Activated T-cell treated with anti-CD3 and anti-CD28 coated beads for 4 hours (primary cell): ENCODE data around the gene SPEM3.

Source experiments
- DNase-seq: peaks from one replicate; pipeline ENCODE4 v3.0.0-alpha.2; 2020

SPEM3 gene

DNA sequence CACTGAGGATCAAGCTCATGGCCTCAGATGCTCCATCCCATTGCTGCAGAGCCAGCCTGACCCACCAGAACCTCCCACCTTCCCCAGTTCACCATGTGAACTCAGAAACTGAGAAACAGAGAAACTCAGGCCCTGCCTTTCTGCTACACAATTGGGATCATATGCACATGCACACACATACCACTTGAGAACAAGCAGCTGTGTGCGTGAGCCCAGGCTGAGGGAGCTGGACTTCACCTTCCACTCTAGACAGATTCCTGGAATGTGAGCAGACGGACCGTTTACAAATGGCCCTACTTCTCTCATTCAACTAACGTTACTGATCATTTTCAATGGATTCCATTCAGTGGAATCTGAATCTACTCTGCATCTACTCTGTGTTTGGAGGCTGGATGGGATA is 5.0 kb upstream of the SPEM3 start:
- DNase-seq: no peak

- no peak for DNase-seq
Observed at GRCh38 chr17:7425316-7425715, 3.3 kb upstream of the SPEM3 start, which contains the start of gene SPEM2. Gene SPEM2, plus strand, starts transcription at chr17:7425616. Its CDS starts 73 bp downstream, at chr17:7425689.

- DNase-seq: no peak
Observed at GRCh38 chr17:7425756-7426155, 2.9 kb upstream of the SPEM3 start.

DNA sequence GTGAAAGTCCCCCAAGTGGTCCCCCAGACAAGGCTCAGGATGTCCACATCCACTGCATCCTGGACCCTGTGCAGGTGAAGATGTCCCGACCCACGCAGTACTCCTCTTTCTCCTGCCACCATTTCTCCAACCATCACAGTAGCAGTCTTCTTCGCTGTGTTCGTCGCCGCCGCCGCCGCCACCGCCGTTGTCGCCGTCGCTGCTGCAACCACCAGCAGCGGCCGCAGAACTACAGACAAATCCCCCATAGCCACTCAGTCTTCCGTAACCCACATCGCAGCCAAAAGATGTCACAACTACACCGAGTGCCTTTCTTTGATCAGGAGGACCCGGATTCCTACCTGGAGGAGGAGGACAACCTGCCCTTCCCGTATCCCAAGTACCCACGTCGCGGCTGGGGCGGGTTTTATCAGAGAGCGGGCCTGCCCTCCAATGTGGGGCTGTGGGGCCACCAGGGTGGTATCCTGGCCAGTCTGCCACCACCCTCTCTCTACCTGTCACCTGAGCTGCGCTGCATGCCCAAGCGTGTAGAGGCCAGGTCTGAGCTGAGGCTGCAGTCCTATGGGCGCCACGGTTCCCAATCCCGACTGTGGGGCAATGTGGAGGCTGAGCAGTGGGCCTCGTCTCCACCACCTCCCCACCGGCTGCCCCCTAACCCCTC is 2.3 kb upstream of the SPEM3 start:
- no peak for DNase-seq

DNA sequence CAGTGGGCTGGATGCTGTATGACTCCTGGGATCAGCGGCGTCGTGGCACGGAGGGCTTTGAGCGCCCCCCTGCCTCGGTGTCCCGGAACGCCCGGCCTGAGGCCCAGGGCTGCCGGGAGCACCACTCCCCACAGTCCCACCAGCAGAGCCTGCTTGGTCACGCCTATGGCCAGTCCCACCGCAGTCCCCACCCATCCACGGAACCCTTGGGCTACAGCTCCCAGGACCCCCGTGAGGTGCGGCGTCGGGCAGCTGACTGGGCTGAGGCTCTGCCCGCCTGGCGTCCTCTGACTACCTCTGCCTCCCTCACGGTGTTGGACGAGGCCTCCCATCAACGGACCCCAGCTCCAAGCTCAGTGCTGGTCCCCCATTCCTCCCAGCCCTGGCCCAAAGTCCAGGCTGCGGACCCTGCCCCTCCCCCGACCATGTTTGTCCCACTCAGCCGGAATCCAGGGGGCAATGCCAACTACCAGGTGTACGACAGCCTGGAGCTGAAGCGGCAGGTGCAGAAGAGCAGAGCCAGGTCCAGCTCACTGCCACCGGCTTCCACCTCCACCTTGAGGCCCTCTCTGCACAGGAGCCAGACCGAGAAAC is 1.7 kb upstream of the SPEM3 start:
- no peak for DNase-seq

GRCh38 chr17:7427549-7427948 is 1.1 kb upstream of the SPEM3 start:
- no peak for DNase-seq

DNA sequence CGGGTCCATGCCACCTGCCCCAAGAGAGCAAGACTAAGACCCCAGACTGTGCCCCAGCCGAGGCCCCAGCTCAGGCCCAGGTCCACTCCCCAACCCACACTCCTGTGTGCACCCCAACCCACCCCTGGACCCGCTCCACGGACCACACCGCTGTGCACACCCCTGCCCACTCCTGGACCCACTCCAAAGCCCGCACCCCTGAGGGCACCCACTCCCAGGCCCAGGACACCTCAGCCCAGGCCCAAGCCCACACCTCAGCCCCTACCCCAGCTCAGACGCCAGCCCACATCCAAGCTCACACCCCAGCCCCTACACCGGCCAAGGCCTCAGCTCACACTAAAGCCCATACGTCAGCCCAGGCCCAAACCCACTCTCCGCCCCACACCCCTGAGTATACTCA is 1.1 kb downstream of the SPEM3 start:
- DNase-seq: no peak

DNA sequence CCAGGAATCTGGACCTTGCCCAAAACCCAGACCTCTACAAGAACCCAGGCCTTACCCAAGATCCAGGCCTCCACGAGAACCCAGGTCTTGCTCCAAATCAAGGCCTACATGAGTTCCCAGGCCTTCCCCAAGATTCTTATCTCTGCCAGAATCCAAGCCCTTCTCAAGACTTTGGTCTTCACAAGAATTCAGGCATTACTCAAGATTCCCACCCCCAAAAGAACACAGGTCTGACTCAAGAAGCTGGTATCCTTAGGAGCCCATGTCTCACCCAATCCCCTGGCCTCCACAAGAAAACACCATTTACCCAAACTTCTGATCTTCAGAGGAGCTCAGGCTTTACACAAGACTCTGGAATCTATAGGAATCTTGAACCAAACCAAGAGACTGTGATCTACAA is 2.6 kb downstream of the SPEM3 start:
- DNase-seq: no peak

DNA sequence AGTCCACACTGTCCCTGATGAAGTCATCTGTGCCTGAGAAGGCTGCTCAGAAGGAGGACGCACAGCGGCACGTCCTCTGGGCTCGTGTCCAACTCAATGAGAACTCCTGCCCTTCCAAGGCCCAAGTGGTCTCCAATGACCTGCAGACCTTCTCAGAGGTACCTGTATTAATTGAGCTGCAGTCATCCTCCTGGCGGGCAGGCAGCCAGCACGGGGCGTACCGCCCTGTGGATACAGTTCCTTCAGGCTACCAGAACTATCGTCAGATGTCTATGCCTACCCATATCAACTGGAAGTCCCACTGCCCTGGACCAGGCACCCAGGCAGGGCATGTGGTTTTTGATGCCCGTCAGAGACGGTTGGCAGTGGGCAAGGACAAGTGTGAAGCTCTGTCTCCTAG is 3.6 kb downstream of the SPEM3 start:
- no peak for DNase-seq

DNA sequence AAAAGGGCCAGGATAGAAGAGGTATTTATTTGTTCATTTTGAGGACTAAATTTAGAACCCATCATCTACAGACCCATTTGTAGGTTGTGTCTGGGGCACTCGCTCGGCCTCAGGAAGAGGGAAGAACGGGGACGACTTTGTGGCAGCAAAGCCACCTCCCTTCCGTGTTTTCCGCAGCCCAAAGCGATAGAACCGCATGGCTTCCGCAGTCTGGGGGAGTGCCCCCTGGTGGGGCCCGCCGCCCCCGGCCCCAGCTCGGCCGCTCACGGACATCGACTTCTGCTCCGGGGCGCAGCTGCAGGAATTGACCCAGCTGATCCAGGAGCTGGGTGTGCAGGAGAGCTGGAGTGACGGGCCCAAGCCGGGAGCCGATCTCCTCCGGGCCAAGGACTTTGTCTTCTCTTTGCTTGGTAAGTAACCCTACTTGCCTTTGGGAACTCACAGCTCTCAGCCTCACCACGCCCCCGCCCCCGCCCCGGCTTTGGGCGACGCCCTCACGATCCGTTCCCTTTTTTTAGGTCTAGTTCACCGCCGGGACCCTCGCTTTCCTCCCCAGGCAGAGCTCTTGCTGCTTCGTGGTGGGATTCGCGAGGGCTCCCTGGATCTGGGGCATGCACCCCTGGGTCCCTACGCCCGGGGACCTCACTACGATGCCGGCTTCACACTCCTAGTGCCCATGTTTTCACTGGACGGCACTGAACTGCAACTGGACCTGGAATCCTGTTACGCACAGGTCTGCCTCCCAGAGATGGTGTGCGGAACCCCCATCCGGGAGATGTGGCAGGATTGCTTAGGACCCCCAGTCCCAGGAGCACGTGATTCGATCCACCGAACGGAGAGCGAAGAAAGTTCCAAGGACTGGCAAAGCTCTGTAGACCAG is 7.3 kb downstream of the SPEM3 start:
- DNase-seq: no peak

DNA sequence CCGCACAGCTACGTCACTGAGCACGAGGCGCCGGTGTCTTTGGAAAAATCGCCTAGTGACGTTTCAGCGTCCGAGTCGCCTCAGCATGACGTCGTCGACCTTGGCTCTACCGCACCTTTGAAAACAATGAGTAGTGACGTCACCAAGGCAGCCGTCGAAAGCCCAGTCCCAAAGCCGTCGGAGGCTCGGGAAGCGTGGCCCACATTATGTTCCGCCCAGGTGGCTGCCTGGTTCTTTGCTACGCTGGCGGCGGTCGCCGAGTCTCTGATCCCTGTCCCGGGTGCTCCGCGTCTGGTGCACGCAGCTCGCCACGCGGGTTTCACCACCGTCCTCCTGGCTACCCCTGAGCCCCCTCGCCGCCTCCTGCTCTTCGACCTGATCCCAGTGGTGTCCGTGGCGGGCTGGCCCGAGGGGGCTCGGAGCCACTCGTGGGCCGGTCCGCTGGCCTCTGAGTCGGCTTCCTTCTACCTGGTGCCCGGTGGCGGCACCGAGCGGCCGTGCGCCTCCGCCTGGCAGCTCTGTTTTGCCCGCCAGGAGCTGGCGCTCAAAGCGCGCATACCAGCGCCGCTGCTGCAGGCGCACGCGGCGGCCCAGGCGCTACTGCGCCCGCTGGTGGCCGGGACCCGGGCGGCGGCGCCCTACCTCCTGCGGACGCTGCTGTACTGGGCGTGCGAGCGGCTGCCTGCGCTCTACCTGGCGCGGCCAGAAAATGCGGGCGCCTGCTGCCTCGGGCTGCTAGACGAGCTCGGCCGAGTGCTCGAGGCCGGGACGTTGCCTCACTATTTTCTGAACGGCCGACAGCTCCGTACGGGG is 8.1 kb downstream of the SPEM3 start:
- DNase-seq: peak; percentile 61

DNA sequence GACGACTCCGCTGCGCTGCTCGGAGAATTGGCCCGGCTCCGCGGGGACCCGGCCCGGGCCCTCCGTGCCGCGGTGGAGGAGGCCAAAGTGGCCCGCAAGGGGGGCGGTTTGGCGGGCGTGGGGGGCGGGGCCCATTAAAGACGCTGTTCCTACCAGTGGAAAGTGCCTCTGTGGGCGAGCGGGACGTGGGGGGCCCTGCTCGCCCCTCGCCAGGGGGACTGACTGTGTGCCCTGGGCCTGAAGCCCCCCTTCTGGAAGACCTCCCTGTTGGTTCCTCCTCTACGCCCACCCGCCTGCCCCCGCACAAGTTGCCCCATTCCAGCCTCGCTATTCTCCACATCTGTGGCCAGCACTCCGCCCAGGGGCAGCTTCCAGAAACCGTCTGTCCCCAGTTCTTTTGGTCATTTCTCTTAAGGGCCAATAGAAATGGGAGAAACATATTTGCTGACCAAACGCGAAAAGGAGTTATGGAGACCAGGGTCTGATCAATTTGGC is 8.8 kb downstream of the SPEM3 start:
- DNase-seq: no peak

DNA sequence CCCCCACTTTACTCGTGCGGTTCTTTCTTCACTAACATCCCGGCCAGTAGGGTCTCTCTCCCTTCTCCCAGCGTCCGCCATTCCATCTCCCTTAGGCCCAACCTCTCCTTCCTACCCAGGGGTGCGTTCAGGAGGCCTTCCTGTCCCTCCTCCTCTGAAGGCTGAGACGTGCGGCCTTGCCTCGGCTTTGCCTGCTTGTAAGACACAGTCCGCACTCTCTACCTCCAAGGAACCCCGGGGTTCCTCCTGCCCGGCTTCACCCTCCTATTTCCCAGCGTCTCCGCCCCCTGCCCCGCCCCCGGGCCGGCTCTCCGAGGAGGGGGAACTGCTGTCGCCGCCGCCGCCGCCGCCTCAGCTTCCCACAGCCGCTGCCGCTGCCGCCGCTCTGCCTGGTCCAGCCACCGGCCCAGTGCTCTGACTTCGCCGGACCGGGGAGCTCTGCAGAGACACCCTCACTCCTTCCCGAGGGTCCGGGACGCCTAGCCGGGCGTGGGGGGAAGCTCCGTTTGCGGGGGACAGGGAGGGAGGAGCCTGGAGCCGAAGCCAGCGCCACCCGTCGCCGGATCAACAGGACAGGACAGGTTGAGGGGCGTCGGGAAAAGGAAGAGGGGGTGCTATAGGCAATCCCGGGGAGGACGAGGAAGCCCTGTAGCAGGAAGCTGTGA is 9.4 kb downstream of the SPEM3 start:
- DNase-seq: peak; percentile 56

- DNase-seq: no peak
Observed at GRCh38 chr17:7438656-7439460, 10.2 kb downstream of the SPEM3 start.

DNA sequence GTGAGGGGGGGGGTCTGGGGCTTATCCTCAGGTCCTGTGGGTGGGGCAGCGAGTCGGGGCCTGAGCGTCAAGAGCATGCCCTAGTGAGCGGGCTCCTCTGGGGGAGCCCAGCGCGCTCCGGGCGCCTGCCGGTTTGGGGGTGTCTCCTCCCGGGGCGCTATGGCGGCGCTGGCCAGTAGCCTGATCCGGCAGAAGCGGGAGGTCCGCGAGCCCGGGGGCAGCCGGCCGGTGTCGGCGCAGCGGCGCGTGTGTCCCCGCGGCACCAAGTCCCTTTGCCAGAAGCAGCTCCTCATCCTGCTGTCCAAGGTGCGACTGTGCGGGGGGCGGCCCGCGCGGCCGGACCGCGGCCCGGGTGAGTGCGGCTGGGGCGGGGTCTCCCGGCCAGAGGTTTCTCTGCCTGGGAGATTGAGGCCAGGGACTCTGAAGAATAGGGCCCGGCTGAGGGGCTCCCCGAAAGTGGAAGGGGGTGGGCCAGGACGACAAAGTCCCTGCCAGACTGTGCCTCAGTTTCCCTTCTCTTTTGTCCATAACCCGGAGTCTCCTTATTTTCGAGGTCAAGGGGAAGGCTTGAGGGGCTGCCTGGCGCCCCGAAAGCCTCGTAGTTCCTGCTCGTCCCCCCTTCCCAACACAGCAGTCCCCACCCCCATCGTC is 10.9 kb downstream of the SPEM3 start, which contains the start of gene FGF11:
FGF11 (plus strand) TSS at position 51 of the 651 bp plus-strand sequence; CDS start at position 160, 109 bp downstream.
- DNase-seq: no peak

DNA sequence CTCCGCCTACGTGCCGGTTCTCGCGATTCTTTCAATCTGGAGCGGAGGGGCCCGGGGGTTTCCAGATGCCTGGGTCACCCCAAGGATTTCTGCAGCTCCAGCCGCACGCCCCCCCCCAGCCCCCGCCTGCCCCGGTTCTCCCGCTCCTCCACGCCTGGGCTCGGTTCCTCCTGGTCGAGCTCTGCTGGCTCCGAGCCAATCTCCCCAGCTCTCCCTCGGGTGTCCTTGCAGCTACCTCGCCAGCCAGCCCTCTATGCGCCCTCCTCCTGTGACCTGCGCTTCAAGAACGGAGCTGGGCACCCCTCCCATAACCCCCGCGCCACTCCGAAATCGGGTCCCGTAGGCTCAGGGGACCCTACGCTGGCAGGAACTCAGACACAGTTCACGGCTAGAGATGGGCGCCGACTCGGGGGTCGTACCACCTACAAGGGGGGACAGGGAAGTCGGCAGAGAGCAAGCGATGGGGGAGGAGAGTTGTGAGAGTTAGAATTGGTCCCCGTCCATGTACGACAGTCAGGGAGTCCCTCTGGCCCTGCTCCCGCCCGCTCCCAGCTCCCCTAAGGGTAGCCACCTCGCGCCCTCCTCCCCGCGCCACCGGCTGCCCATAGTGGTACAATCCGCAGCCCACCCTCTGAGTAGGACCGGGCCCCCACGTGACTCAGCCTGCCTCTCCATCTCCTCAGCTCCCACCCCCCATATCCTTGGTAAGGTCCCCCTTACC is 11.6 kb downstream of the SPEM3 start:
- no peak for DNase-seq

DNA sequence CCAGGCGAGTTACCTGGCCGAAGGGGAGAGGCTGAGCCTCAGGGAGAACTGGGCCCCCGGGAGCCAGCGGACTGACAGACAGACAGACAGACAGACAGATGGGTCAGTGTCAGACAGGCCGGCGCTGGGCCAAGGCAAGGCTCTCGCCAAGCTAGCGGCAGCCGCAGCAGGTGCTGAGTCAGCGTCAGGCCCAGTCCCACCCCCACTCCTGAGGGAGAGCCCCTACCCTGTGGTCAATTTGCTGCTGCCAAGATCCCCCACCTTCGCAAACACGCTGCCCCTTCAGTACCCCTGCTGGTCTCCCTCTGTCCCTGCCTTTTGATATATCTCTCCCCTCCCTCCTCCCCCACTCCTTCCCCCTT is 12.2 kb downstream of the SPEM3 start:
- DNase-seq: no peak

DNA sequence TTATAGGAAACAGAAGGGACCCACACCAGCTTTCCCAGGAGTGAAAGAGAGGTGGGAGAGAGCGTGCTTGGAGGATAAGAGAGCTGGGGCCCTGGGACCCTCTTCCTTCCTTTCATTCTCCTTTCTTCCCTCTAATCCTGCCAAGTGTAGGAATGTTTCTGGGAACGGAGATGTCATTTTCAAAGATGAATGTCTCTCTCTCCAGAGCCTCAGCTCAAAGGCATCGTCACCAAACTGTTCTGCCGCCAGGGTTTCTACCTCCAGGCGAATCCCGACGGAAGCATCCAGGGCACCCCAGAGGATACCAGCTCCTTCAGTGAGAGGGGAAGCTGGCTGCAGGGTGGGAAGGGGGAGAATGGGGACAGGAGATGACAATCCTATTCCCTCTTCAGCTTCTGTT is 12.6 kb downstream of the SPEM3 start:
- no peak for DNase-seq

- DNase-seq: no peak
Observed at GRCh38 chr17:7442142-7442541, 13.5 kb downstream of the SPEM3 start.
